OCI-M1 (cell line): ENCODE data around the gene FBXL20.

Source experiments
- DNase-seq: peaks from one replicate; lab custom pipeline; 2025; lab: John Stamatoyannopoulos, UW

Gene FBXL20

GRCh38 chr17:39225959-39226683 is 175.3 kb downstream of the FBXL20 start:
- no peak for DNase-seq

- no peak for DNase-seq
Measured at GRCh38 chr17:39225308-39225958, 176.0 kb downstream of the FBXL20 start, which contains the start of gene STAC2. Gene STAC2, minus strand, starts transcription at chr17:39225945. Its CDS starts 443 bp downstream, at chr17:39225502.

- no peak for DNase-seq
Measured at GRCh38 chr17:39224778-39225307, 176.6 kb downstream of the FBXL20 start.

- DNase-seq, result no peak
Measured at GRCh38 chr17:39223907-39224777, 177.3 kb downstream of the FBXL20 start.

- no peak for DNase-seq
Measured at GRCh38 chr17:39222866-39223834, 178.3 kb downstream of the FBXL20 start.

- DNase-seq, result no peak
Measured at GRCh38 chr17:39222151-39222550, 179.3 kb downstream of the FBXL20 start.

- DNase-seq, result no peak
Measured at GRCh38 chr17:39221572-39221971, 179.9 kb downstream of the FBXL20 start.

GRCh38 chr17:39219647-39220154 is 181.7 kb downstream of the FBXL20 start:
- no peak for DNase-seq

- DNase-seq, result no peak
Measured at GRCh38 chr17:39218906-39219305, 182.5 kb downstream of the FBXL20 start.

GRCh38 chr17:39217734-39218369 is 183.6 kb downstream of the FBXL20 start:
- DNase-seq, result no peak

- no peak for DNase-seq
Measured at GRCh38 chr17:39213852-39214251, 187.6 kb downstream of the FBXL20 start.

- no peak for DNase-seq
Measured at GRCh38 chr17:39212841-39213480, 188.5 kb downstream of the FBXL20 start.

- DNase-seq, result no peak
Measured at GRCh38 chr17:39212195-39212810, 189.1 kb downstream of the FBXL20 start.

GRCh38 chr17:39210093-39210434 is 191.4 kb downstream of the FBXL20 start:
- no peak for DNase-seq

- no peak for DNase-seq
Measured at GRCh38 chr17:39209317-39210092, 191.9 kb downstream of the FBXL20 start.

GRCh38 chr17:39208893-39209292 is 192.5 kb downstream of the FBXL20 start:
- peak; percentile 23 for DNase-seq

- DNase-seq, result no peak
Measured at GRCh38 chr17:39208136-39208535, 193.3 kb downstream of the FBXL20 start.

- peak; percentile 26 for DNase-seq
Measured at GRCh38 chr17:39205112-39205526, 196.3 kb downstream of the FBXL20 start.

- no peak for DNase-seq
Measured at GRCh38 chr17:39204245-39204644, 197.2 kb downstream of the FBXL20 start.
